ENCODE data around the gene PRSS22.

- no peak for TF ChIP-seq CTCF (IDR thresholded peaks at IDR 0.05)
- TF ChIP-seq POLR2A (IDR thresholded peaks at IDR 0.05) = no peak
- TF ChIP-seq EP300 (IDR thresholded peaks at IDR 0.05) = no peak
Observed at GRCh38 chr16:2821487-2822157, 36.3 kb downstream of the PRSS22 start.
